Omental fat pad (tissue), 4 donors: ENCODE results near the gene GNB5. TPM values are rescaled to one million over a fixed set of nuclear protein-coding genes. Genes with fewer than 3 reads are reported as not detected.

Experiments
- ATAC-seq: fragments of 150-250 bp; one replicate; pipeline ENCODE4 v1.9.1; 2016; ENCODE audit warnings: mild to moderate bottlenecking, moderate library complexity; ENCODE audit not compliant: low FRiP score
- DNase-seq: peaks from one replicate; pipeline ENCODE4 v3.0.0-alpha.2; 2019; ENCODE audit warnings: low spot score
- total RNA-seq, 4 donors: library from RNA; depleted of rRNA; stranded (reverse); fragments of >200 nt; gene quantifications; one replicate each; pipeline ENCODE4 v1.1.0, GENCODE V29; 2016
- TF ChIP-seq, protein P1 (sequence below), 3 donors: fragments of 450-650 bp; IDR thresholded peaks; one replicate each; pipeline ENCODE4 v1.5.1; 2016 to 2017; ENCODE audit warnings: antibody characterized with exemption in 3 of 3, mild to moderate bottlenecking in 3 of 3, moderate library complexity in 2 of 3

Gene GNB5
- total RNA-seq, 4 donors from 2014 or later, result 17.2 to 27.1 (median 19.3) TPM

DNA sequence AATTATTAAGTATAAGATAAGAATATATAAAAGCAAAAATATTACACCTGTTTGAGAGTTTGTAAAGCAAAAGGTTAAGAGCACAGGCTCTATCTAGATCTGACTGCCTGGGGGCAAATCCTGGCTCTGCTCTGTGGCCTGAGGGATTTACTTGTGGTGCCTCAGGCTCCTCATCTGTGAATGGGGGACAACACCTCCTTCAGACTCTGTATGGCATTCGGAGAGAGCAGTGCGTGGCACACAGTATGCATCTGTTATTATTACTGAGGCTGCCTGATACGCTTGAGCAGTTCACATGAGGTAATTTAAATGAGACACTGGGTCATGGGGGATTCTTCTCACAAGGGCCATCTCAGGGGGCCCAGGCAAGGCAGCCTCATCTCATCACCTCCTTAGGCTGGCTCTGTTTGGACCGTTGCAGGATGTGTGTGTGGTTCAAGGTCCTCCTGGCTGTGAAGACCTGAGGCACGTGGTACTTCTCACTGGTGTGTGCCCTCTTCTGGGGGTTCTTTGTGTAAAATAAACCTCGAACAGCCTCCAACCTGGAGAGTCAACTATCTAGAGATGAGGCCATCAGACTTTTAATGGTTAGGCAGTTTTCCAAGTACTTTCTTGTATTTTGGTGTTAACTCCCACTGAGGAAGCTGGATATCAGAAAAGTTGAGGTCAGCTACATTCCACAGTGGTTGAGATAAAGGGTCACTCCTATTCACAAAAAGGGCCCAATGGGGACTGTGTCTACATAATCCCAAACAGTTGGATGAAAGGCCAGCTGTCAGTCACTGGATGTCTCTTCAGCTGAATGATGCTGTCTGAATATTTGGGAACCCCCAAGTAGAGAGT is 9.0 kb downstream of the GNB5 start:
- TF ChIP-seq, protein P1, sequence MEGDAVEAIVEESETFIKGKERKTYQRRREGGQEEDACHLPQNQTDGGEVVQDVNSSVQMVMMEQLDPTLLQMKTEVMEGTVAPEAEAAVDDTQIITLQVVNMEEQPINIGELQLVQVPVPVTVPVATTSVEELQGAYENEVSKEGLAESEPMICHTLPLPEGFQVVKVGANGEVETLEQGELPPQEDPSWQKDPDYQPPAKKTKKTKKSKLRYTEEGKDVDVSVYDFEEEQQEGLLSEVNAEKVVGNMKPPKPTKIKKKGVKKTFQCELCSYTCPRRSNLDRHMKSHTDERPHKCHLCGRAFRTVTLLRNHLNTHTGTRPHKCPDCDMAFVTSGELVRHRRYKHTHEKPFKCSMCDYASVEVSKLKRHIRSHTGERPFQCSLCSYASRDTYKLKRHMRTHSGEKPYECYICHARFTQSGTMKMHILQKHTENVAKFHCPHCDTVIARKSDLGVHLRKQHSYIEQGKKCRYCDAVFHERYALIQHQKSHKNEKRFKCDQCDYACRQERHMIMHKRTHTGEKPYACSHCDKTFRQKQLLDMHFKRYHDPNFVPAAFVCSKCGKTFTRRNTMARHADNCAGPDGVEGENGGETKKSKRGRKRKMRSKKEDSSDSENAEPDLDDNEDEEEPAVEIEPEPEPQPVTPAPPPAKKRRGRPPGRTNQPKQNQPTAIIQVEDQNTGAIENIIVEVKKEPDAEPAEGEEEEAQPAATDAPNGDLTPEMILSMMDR (IDR thresholded peaks at IDR 0.05), result no peak
- ATAC-seq (no peak), DNase-seq (no peak)

DNA sequence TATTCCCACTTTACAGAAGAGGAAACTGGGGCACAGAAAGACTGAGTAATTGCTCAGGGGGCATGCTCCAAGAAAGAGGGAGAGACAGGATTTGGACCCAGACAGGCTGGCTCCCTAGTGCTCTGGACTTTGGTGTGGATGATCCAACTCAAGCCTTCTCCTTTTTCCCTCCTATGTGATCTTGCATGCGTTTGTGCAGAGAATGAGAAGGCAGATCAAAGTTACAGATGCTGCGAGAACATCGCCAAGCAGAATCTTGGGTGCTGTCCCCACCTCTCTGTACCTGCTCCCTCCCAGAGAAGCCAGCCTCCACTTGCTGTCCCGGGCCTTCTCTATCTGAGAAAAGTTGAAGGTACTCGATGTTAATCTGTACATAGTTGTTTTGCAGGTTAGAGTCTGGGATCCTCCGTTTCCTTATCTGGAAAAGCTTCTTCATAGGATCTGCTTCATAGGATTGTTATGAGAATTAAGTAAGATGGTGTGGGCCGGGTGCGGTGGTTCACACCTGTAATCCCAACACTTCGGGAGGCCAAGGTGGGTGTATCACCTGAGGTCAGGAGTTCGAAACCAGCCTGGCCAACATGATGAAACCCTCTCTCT is 10.2 kb downstream of the GNB5 start:
- no peak for DNase-seq
- TF ChIP-seq, protein P1 (IDR thresholded peaks at IDR 0.05), result no peak
- no peak for ATAC-seq

DNA sequence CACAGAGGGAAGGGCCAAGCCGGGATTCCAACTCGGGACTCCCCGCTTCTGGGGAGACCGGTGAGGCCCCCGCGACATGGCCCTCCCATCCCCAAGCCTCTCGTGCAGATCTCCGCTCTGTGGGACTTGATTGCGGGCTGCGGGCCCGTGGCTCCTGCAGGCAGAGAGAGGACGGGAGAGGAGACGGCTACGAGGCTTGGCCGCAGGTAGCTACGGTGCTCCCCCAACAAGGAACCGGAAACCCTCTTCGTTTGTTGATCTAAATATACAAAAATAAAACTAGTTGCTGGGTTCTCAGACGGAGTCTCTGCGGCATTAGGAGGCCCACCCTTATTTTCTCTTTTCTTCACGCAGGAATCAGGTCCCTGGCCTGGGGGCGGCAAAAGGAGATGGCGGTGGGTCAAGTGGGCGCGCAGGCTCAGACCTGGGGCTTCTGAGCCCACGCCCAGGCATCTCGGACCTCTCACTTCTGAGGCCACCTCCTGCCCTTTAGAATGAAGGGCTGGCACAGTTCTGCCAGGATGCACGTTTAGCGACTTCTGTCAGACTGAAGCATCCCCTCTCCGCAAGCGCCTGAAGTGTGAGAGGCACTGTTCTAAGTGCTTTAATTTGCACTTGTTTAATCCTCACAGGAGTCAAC is 10.9 kb downstream of the GNB5 start:
- ATAC-seq (peak; percentile 11), DNase-seq (no peak)
- TF ChIP-seq, protein P1 (IDR thresholded peaks at IDR 0.05), result no peak

DNA sequence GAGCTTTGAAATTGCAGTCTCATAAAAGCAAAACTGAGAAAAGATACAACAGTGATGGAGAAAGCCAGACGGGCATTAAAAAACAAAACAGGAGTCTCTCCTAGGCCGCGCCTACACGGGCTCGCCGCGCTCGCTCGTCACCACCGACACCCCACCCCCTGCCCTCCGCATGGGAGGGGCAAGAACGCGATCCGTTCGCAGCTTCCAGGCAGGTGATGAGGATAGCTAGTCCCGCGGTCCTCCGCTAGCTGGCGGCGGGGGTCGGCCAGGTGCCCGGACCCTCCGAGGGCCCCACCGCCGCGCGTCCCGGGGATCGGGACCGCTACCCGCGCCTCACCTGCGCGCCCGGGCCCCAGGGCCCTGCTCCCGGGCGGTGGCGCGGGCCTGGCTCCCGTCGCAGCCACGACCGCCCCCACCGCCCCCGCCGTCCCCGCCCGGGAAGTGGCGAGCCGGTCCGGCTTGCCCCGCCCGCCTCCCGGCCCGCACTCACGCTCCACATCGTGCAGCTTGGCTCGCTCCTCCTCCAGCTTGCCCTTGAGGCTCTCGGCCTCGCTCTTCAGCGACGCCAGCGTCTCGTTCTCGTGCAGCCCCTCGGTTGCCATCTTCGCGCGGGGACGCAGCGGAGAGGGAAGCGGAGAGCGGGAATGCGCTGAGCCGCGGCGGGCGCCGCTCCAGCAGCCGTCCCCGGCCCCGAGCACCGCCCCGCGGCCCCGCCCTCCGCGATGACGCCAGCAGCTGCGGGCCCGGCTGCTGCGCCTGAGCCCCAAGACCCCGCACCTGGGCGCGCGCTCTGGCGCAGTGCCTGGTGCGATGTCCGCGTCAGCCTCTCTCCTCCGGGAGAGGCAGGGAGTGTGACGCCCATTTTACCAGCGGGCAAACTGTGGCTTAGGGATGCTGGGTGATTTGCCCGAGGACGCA is 11.7 kb downstream of the GNB5 start:
- ATAC-seq (peak; percentile 96), DNase-seq (peak; percentile 38)
- TF ChIP-seq, protein P1 (IDR thresholded peaks at IDR 0.05), result no peak

DNA sequence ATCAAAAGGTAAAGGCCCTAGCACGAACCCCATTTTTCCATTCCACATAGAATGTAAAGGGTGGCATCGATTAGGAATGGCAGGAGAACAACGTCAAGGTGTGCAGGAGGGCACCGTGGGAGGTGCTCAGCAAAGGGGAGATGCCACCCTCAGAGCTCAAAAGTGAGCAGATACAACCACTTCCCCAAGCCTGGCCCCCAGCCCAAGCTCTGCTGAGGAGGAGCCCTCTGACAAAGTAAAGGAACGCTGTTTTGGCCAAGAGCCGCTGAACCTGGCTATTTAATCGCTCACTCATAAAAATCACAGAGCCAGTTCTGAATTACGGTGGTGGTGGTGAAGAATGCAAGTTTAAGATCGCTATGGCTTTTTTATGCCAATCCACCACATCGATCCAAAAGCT is 12.4 kb downstream of the GNB5 start:
- ATAC-seq (no peak), DNase-seq (no peak)
- TF ChIP-seq, protein P1 (IDR thresholded peaks at IDR 0.05), result no peak

DNA sequence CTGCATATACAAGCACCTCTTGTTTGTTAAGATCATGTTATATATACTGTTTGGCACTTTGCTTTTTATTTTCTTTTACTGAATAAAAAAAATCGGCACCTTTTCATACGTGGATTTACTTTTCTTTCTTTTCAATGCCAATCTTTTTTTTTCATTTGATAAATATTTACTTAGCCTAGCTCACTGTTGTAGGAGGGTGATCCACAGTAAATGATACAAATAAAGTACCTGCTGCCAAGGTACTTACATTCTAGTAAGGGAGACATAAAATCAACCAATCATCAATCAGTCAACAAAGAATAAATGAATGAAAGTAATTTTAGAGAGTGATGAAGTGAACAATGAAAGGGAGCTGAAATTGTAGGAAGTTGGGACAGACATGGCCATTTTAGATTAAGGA is 18.3 kb downstream of the GNB5 start:
- DNase-seq, result no peak
- TF ChIP-seq, protein P1 (IDR thresholded peaks at IDR 0.05), result no peak
- ATAC-seq, result no peak
